Smooth muscle cell (in vitro differentiated cells): ENCODE results near the gene TOX3. TPM values are rescaled to one million over a fixed set of nuclear protein-coding genes. Genes with fewer than 3 reads are reported as not detected.

Experiments used
- DNase-seq: peaks from one replicate; lab custom pipeline; 2025; ENCODE audit not compliant: unreplicated experiment; lab: John Stamatoyannopoulos, UW
- H2AFZ ChIP-seq: fragments of 200-600 bp; sonication (generic); 2 replicates; pipeline ENCODE4 v1.6.0; 2016; ENCODE audit warnings: antibody characterized with exemption, low read depth, mild to moderate bottlenecking
- H3F3A ChIP-seq: fragments of 200-600 bp; sonication (generic); 2 replicates; pipeline ENCODE4 v1.6.0; 2017; ENCODE audit warnings: antibody characterized with exemption, low read depth
- H3K27ac ChIP-seq: fragments of 200-600 bp; sonication (generic); 2 replicates; pipeline ENCODE4 v1.5.1; 2016; ENCODE audit warnings: low read depth, mild to moderate bottlenecking
- H3K27me3 ChIP-seq: fragments of 200-600 bp; sonication (generic); 2 replicates; pipeline ENCODE4 v1.6.1; 2016; ENCODE audit warnings: low read depth, mild to moderate bottlenecking
- H3K36me3 ChIP-seq: fragments of 200-600 bp; sonication (generic); 2 replicates; pipeline ENCODE4 v1.5.1; 2016; ENCODE audit warnings: low read depth
- H3K4me1 ChIP-seq: fragments of 200-600 bp; sonication (generic); 2 replicates; pipeline ENCODE4 v1.5.1; 2016; ENCODE audit warnings: low read depth
- H3K4me2 ChIP-seq: fragments of 200-600 bp; sonication (generic); 2 replicates; pipeline ENCODE4 v1.6.0; 2016; ENCODE audit warnings: mild to moderate bottlenecking
- H3K4me3 ChIP-seq: fragments of 200-600 bp; sonication (generic); 2 replicates; pipeline ENCODE4 v1.5.1; 2016; ENCODE audit warnings: mild to moderate bottlenecking
- H3K79me2 ChIP-seq: fragments of 200-600 bp; sonication (generic); 2 replicates; pipeline ENCODE4 v1.6.0; 2016; ENCODE audit warnings: low read depth, mild to moderate bottlenecking
- H3K9ac ChIP-seq: fragments of 200-600 bp; sonication (generic); 2 replicates; pipeline ENCODE4 v1.6.0; 2016; ENCODE audit warnings: low read depth
- H3K9me3 ChIP-seq: fragments of 200-600 bp; sonication (generic); replicated peaks from 2 replicates; pipeline ENCODE4 v1.5.1; 2016; ENCODE audit warnings: low read depth
- H4K20me1 ChIP-seq: fragments of 200-600 bp; sonication (generic); 2 replicates; pipeline ENCODE4 v1.6.0; 2016; ENCODE audit warnings: low read depth
- WGBS: methylation state at CpG from one replicate; pipeline ENCODE4 v1.1.7; 2016; ENCODE audit warnings: low lambda C conversion rate; 5-methylcytosine and 5-hydroxymethylcytosine counted together
- polyA plus RNA-seq: library from polyadenylated mRNA; unstranded; fragments of >200 nt; fragmentation: Nextera tagmentation; extraction: Ambion mirVana; gene quantifications from 2 replicates; pipeline ENCODE4 v1.2.1, GENCODE V29; 2016
- total RNA-seq: library from RNA; depleted of rRNA; stranded (reverse); fragments of >200 nt; gene quantifications from 2 replicates; pipeline ENCODE4 v1.2.3, GENCODE V29; 2014
- TF ChIP-seq, protein P1 (sequence below): fragments of 200-600 bp; sonication (generic); IDR thresholded peaks from 2 replicates; pipeline ENCODE4 v1.5.1; 2017; ENCODE audit warnings: borderline replicate concordance, mild to moderate bottlenecking, antibody characterized with exemption; ENCODE audit not compliant: insufficient read depth, poor library complexity, severe bottlenecking

TOX3 gene
- total and polyA plus RNA-seq, 2 experiments from 2014 or later: 0.18 to 0.49 TPM

DNA sequence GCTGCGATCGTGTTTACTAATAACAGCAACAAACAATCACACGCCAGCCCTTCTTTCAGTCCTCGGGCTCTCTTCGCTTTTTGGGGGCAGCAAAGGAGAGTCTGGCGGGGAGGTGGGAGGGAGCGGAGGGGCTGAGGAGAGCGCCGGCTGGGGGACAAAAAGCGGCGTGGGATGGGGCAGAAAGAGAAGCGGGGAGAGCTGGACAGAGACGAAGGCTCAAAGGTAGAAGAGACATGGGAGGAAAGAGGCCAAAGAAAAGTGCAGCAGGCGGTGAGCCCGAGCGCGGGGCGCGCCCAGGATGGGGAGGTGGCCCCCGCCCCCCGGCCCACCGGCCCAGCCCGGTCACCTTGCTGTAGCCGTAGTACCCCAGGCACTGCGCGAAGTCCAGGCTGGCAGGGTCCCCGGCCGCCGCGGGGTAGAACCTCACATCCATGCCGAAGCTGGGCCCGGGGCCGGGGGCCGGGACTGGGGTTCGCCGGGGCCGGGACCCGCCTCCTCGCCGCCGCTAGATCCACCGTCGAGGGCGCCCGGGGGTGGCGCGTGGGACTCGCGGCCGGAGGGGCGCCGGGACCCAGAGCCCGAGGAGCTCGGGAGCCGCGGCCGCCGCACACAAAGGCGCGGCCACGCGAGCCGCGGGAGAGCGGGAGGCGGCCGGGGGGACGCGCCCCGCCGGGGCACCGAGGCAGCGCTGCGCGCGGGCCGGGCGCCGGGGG is 496 bp downstream of the TOX3 start:
- no peak overlapping the region for H3K9ac ChIP-seq
- H4K20me1 ChIP-seq: no peaks in the 10 kb centered on the region
- no peak overlapping the region for H2AFZ ChIP-seq
- no peaks in the 10 kb centered on the region for H3K36me3 ChIP-seq
- no peaks in the 10 kb centered on the region for H3F3A ChIP-seq
- H3K4me3 ChIP-seq: peak overlapping the region; percentile 56
- peak overlapping the region; percentile 81 for H3K4me2 ChIP-seq
- peaks cover 90% of the 10 kb centered on the region for H3K27me3 ChIP-seq
- H3K27ac ChIP-seq: no peak overlapping the region
- no peaks in the 10 kb centered on the region for H3K79me2 ChIP-seq
- TF ChIP-seq, protein P1, sequence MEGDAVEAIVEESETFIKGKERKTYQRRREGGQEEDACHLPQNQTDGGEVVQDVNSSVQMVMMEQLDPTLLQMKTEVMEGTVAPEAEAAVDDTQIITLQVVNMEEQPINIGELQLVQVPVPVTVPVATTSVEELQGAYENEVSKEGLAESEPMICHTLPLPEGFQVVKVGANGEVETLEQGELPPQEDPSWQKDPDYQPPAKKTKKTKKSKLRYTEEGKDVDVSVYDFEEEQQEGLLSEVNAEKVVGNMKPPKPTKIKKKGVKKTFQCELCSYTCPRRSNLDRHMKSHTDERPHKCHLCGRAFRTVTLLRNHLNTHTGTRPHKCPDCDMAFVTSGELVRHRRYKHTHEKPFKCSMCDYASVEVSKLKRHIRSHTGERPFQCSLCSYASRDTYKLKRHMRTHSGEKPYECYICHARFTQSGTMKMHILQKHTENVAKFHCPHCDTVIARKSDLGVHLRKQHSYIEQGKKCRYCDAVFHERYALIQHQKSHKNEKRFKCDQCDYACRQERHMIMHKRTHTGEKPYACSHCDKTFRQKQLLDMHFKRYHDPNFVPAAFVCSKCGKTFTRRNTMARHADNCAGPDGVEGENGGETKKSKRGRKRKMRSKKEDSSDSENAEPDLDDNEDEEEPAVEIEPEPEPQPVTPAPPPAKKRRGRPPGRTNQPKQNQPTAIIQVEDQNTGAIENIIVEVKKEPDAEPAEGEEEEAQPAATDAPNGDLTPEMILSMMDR: no peak
- no peaks in the 10 kb centered on the region for H3K9me3 ChIP-seq
- 0% methylated on average over 10 of the region's 79 CpGs for WGBS
- DNase-seq: no peak
- peaks cover 25% of the 10 kb centered on the region for H3K4me1 ChIP-seq

DNA sequence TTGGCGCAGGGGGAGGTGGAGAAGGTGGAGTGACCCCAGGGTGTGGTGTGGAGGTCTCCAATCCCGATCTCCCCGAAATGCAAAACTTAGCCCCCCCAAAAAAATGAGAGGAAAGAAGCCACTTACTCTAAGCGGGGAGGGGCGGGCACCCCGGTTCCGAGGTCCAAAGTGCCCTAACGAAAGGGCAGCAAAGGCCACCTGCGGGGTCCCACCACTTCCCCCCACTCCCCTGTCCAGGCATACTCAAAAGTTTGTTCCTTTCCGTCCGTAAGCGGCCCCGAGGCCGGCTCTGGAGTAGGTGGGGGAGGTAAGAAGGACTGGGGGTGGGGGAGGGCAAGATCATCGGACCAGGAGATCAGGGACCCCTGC is 1.1 kb downstream of the TOX3 start:
- no peaks in the 10 kb centered on the region for H3F3A ChIP-seq
- TF ChIP-seq, protein P1: no peak
- peaks cover 84% of the 10 kb centered on the region for H3K27me3 ChIP-seq
- H2AFZ ChIP-seq: no peak overlapping the region
- no peak overlapping the region for H3K27ac ChIP-seq
- no peak overlapping the region for H3K9ac ChIP-seq
- no peaks in the 10 kb centered on the region for H4K20me1 ChIP-seq
- no peak for DNase-seq
- H3K9me3 ChIP-seq: no peaks in the 10 kb centered on the region
- H3K79me2 ChIP-seq: no peaks in the 10 kb centered on the region
- 3% methylated on average over 11 of the region's 15 CpGs for WGBS
- H3K4me1 ChIP-seq: peaks cover 25% of the 10 kb centered on the region
- H3K4me2 ChIP-seq: peak overlapping the region; percentile 81
- H3K4me3 ChIP-seq: peak overlapping the region; percentile 56
- no peaks in the 10 kb centered on the region for H3K36me3 ChIP-seq

DNA sequence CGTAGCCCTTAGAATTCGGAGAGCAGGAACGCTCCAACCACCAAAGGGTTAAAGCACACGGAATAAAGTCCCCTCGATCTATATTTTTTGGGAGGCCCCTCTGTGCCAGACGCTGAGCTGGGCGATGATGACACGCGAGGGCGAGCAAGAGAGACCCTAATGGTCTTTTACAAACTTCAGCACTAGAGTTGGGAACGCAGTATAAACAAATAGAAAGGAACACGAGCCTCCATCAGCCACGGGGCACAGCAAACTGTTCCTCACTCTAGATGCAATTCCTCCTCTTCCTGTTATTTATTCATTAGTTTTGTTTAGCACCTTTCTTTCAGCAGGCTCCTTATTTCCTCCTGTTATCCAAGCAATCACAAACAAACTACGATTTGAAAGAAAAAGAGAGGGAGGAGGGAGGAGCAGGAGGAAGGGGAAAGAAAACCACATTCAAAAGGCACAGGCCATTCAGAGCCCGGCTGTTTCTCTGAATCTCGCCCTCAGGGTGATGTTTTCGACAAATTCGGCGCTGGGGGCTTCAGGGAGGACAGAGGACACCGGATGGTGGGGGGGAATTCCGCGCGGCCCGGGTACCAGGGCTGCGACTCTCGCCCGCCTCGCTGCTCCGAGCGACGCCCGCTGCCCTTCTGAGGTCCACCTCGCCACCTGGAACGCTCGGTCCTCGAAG is 1.6 kb downstream of the TOX3 start:
- no peaks in the 10 kb centered on the region for H3K36me3 ChIP-seq
- H3K27ac ChIP-seq: no peak overlapping the region
- no peaks in the 10 kb centered on the region for H3K79me2 ChIP-seq
- no peaks in the 10 kb centered on the region for H3F3A ChIP-seq
- peak overlapping the region; percentile 76 for H2AFZ ChIP-seq
- peaks cover 79% of the 10 kb centered on the region for H3K27me3 ChIP-seq
- H3K9me3 ChIP-seq: no peaks in the 10 kb centered on the region
- peak overlapping the region; percentile 81 for H3K4me2 ChIP-seq
- no peaks in the 10 kb centered on the region for H4K20me1 ChIP-seq
- under 1% methylated on average over 32 of the region's 36 CpGs for WGBS
- H3K4me1 ChIP-seq: peaks cover 25% of the 10 kb centered on the region
- TF ChIP-seq, protein P1: no peak
- peak overlapping the region; percentile 56 for H3K4me3 ChIP-seq
- DNase-seq: no peak
- H3K9ac ChIP-seq: no peak overlapping the region
